B cell (primary cell): ENCODE data around the gene PIGR. TPM values are rescaled to one million over a fixed set of nuclear protein-coding genes. Genes with fewer than 3 reads are reported as not detected.

Experiments used
- ATAC-seq: fragments of 200-7000 bp; cut with Tn5 transposase; one replicate; pipeline ENCODE4 v1.10.0; 2021; ENCODE audit warnings: low read depth, mild to moderate bottlenecking, moderate number of reproducible peaks, moderate library complexity
- CTCF ChIA-PET: fragments of 350-600 bp; sonication (Branson Sonifier 250); formaldehyde crosslinking; loops from one replicate; lab custom pipeline; 2021; ENCODE audit warnings: antibody characterized with exemption, inconsistent platforms; lab: Charles Lee
- POLR2A ChIA-PET: fragments of 350-600 bp; sonication (Branson Sonifier 250); formaldehyde crosslinking; loops from one replicate; lab custom pipeline; 2021; ENCODE audit warnings: antibody characterized with exemption; lab: Charles Lee
- DNase-seq: peaks from one replicate; pipeline ENCODE4 v3.0.0; 2013
- H2AFZ ChIP-seq: 2 replicates; pipeline ENCODE4 v1.6.1; 2012; ENCODE audit warnings: mild to moderate bottlenecking, low read depth, low read length; ENCODE audit not compliant: insufficient read depth, poor library complexity, severe bottlenecking
- H3K27ac ChIP-seq, 2 donors: 1 replicate in 1 of 2; 2 replicates in 1 of 2; pipeline ENCODE4 v1.5.1; 2012 to 2013; ENCODE audit warnings: low read length in 2 of 2, mild to moderate bottlenecking in 2 of 2, moderate library complexity in 1 of 2
- H3K27me3 ChIP-seq, 4 experiments: fragments of 200-600 bp in 1 of 4; sonication (generic) in 1 of 4; replicated peaks in 1 of 4; 1 replicate in 2 of 4; 2 replicates in 2 of 4; pipeline versions ENCODE4 v1.6.1 to v1.7.0; 2013 to 2016; ENCODE audit warnings: low read length in 3 of 4, mild to moderate bottlenecking in 2 of 4, mixed read lengths in 1 of 4, moderate library complexity in 1 of 4; ENCODE audit not compliant: insufficient read depth in 4 of 4, control insufficient read depth in 3 of 4; ENCODE audit errors: control extremely low read depth in 1 of 4
- H3K36me3 ChIP-seq, 2 experiments: replicated peaks in 1 of 2; 1 replicate in 1 of 2; 2 replicates in 1 of 2; pipeline versions ENCODE4 v1.6.1 to v1.7.1; 2013; ENCODE audit warnings: low read length in 1 of 2; ENCODE audit not compliant: insufficient read depth in 2 of 2, control insufficient read depth in 1 of 2; ENCODE audit errors: control extremely low read depth in 1 of 2, extremely low read depth in 1 of 2
- H3K4me1 ChIP-seq, 2 donors: fragments of 200-600 bp in 1 of 2; sonication (generic) in 1 of 2; 1 replicate in 1 of 2; 2 replicates in 1 of 2; pipeline versions ENCODE4 v1.5.1 to v1.6.1; 2013 to 2017; ENCODE audit warnings: low read length in 2 of 2; ENCODE audit not compliant: control insufficient read depth in 2 of 2, insufficient read depth in 2 of 2
- H3K4me2 ChIP-seq: replicated peaks from 2 replicates; pipeline ENCODE3; 2012; ENCODE audit warnings: mild to moderate bottlenecking, low read depth, low read length; ENCODE audit not compliant: poor library complexity, severe bottlenecking
- H3K4me3 ChIP-seq, 5 experiments: fragments of 200-600 bp in 1 of 5; sonication (generic) in 1 of 5; 1 replicate in 3 of 5; 2 replicates in 2 of 5; pipeline versions ENCODE4 v1.5.1 to v1.7.0; 2011 to 2016; ENCODE audit warnings: low read length in 4 of 5, mild to moderate bottlenecking in 4 of 5, low read depth in 2 of 5, control low read depth in 1 of 5, moderate library complexity in 1 of 5; ENCODE audit not compliant: insufficient read depth in 1 of 5; ENCODE audit errors: control extremely low read depth in 1 of 5, extremely low read depth in 1 of 5
- H3K79me2 ChIP-seq: fragments of 200-600 bp; sonication (generic); one replicate; pipeline ENCODE4 v1.6.0; 2016; ENCODE audit warnings: low read length; ENCODE audit not compliant: control insufficient read depth, insufficient read depth
- H3K9ac ChIP-seq: fragments of 200-600 bp; sonication (generic); 2 replicates; pipeline ENCODE4 v1.6.1; 2017; ENCODE audit warnings: mild to moderate bottlenecking, low read length, moderate library complexity
- H3K9me3 ChIP-seq, 3 donors: one replicate each; pipeline versions ENCODE4 v1.6.1 to v1.7.1; 2013; ENCODE audit warnings: low read length in 2 of 3; ENCODE audit not compliant: control insufficient read depth in 2 of 3, insufficient read depth in 1 of 3; ENCODE audit errors: control extremely low read depth in 1 of 3
- H4K20me1 ChIP-seq: 2 replicates; pipeline ENCODE4 v1.6.0; 2012; ENCODE audit warnings: mild to moderate bottlenecking, low read length; ENCODE audit not compliant: insufficient read depth, control insufficient read depth, poor library complexity, severe bottlenecking
- H3K27ac Mint-ChIP-seq: one replicate; pipeline ENCODE4 v1.8.0; 2021; ENCODE audit warnings: mixed read lengths
- H3K27me3 Mint-ChIP-seq: one replicate; pipeline ENCODE4 v1.8.0; 2021; ENCODE audit warnings: mixed read lengths
- H3K4me1 Mint-ChIP-seq: one replicate; pipeline ENCODE4 v1.8.0; 2021; ENCODE audit warnings: mixed read lengths
- H3K4me3 Mint-ChIP-seq: one replicate; pipeline ENCODE4 v1.8.0; 2021; ENCODE audit warnings: mixed read lengths
- H3K9me3 Mint-ChIP-seq: one replicate; pipeline ENCODE4 v1.8.0; 2022; ENCODE audit warnings: mixed read lengths; ENCODE audit not compliant: insufficient read depth
- CTCF ChIP-seq: fragments of 200-600 bp; IDR thresholded peaks from one replicate; pipeline ENCODE4 v1.8.0; 2022; ENCODE audit warnings: antibody characterized with exemption, mild to moderate bottlenecking
- EZH2 ChIP-seq: IDR thresholded peaks from 2 replicates; pipeline ENCODE4 v1.6.1; 2012; ENCODE audit warnings: borderline replicate concordance, low read depth, mild to moderate bottlenecking, moderate library complexity, low read length; ENCODE audit not compliant: insufficient read depth, poor library complexity, severe bottlenecking
- whole genome bisulfite sequencing: methylation state at CpG from one replicate; pipeline ENCODE4 v1.1.5; 2013; ENCODE audit warnings: missing lambda C conversion rate; ENCODE audit not compliant: insufficient coverage; 5-methylcytosine and 5-hydroxymethylcytosine counted together
- intact Hi-C: fragments of 100-400 bp; cut with micrococcal nuclease; formaldehyde crosslinking; loops from one replicate; pipeline ENCODE4 v1.10.0; 2022
- polyA plus RNA-seq: library from polyadenylated mRNA; depleted of rRNA; stranded (reverse); fragments of >200 nt; gene quantifications from 2 replicates; pipeline ENCODE4 v1.2.3, GENCODE V29; 2012
- total RNA-seq, 2 donors: library from RNA; stranded (reverse); fragments of 120-200 nt in 1 of 2; gene quantifications; 1 replicate in 1 of 2; 2 replicates in 1 of 2; pipeline versions ENCODE4 v1.2.3 to v1.2.4, GENCODE V29; 2013 to 2022

Gene PIGR
- total and polyA plus RNA-seq, 2 donors (not counting 1 experiment from before 2014, with no cell fraction given): 0.31 to 1.1 TPM

GRCh38 chr1:206955476-206956451 is 9.5 kb upstream of the PIGR start:
- Histone ChIP-seq H3K27me3 (no peaks in the 10 kb centered on the region), H3K4me1 (peaks cover 7 to 11% of the 10 kb centered on the region in 2 donors), H3K4me3 (no peak overlapping the region), H3K9ac (no peak overlapping the region), H2AFZ (no peak overlapping the region), H3K36me3 (no peaks in the 10 kb centered on the region), H3K27ac (no peak overlapping the region), H3K9me3 (no peaks in the 10 kb centered on the region), H3K79me2 (no peaks in the 10 kb centered on the region), H3K4me2 (no peak overlapping the region), H4K20me1 (no peaks in the 10 kb centered on the region)
- TF ChIP-seq CTCF (no peak), EZH2 (no peak)
- H3K9me3 Mint-ChIP-seq: no peaks in the 10 kb centered on the region
- H3K27ac Mint-ChIP-seq: no peak overlapping the region
- ChIA-PET CTCF (interaction anchor here (0.5 to 1.9 kb wide), 6 partner anchors 22 to 552 kb away, joined by 3 to 11 read pairs (median 3); no protein-coding TSS in a partner anchor), POLR2A (no interaction called here)
- H3K4me3 Mint-ChIP-seq: no peak overlapping the region
- peaks cover 26% of the 10 kb centered on the region for H3K4me1 Mint-ChIP-seq
- H3K27me3 Mint-ChIP-seq: peaks cover 3% of the 10 kb centered on the region
- intact Hi-C loops: no loop called here
- no peak for DNase-seq
- no peak for ATAC-seq
- 80% methylated on average over 9 of the region's 11 CpGs for WGBS
